ENCODE data around the gene RPS3. TPM values are rescaled to one million over a fixed set of nuclear protein-coding genes. Genes with fewer than 3 reads are reported as not detected.
"Not testable (repeated sequence)": the region's sequence is repeated elsewhere in the genome, so short reads cannot be mapped to it uniquely, and the experiment has no call there.

Gene RPS3
- polyA plus RNA-seq, 1 donor (not counting 4 experiments of a cell fraction or from before 2014, with no cell fraction given) = 3,843 TPM

GRCh38 chr11:75356613-75357012 lies 42.7 kb upstream of the RPS3 start:
- no peaks in the 10 kb centered on the region for H3K9me3 ChIP-seq (ENCODE audit: control insufficient read depth, low read depth, low read length)
- TF ChIP-seq EZH2 (IDR thresholded peaks at IDR 0.05; ENCODE audit: low read length) (no peak), CTCF (optimal IDR thresholded peaks at IDR 0.05 in 1 of 3, IDR thresholded peaks at IDR 0.05 in 1 of 3, conservative IDR thresholded peaks at IDR 0.05 in 1 of 3; ENCODE audit: extremely low read depth in 1 of 3, insufficient read depth in 2 of 3, low read length in 3 of 3) (no peak)
- no peaks in the 10 kb centered on the region for H4K20me1 ChIP-seq (ENCODE audit: control insufficient read depth, extremely low read depth, insufficient read depth, low read length)
- no peaks in the 10 kb centered on the region for H3K36me3 ChIP-seq (ENCODE audit: control insufficient read depth in 2 of 2, extremely low read depth in 1 of 2, insufficient read depth in 2 of 2, low read length in 2 of 2)
- H3K27me3 ChIP-seq (ENCODE audit: control insufficient read depth, extremely low read depth, insufficient read depth, low read length) = no peaks in the 10 kb centered on the region
- dilution Hi-C loops (cut with MboI; ENCODE audit: extremely low pct_ligation_motif_present, low sequenced_read_pairs) = no loop called here
- H3K9ac ChIP-seq (ENCODE audit: control insufficient read depth, extremely low read depth, insufficient read depth, low read length) = no peak overlapping the region
- no peaks in the 10 kb centered on the region for H3K79me2 ChIP-seq (ENCODE audit: control insufficient read depth, insufficient read depth, low read length)
- no peak overlapping the region for H3K4me3 ChIP-seq (ENCODE audit: control insufficient read depth in 2 of 3, extremely low read depth in 1 of 3, insufficient read depth in 2 of 3, low read depth in 1 of 3, low read length in 3 of 3)
- FAIRE-seq (no peak), DNase-seq (ENCODE audit: low read depth, low spot score) (no peak)
- H3K4me1 ChIP-seq (ENCODE audit: control insufficient read depth, extremely low read depth, insufficient read depth, low read length) = peaks cover 6% of the 10 kb centered on the region
- H3K4me2 ChIP-seq (ENCODE audit: control insufficient read depth, extremely low read depth, insufficient read depth, low read depth, low read length) = no peak overlapping the region
- H3K9me1 ChIP-seq (ENCODE audit: control insufficient read depth, extremely low read depth, insufficient read depth, low read length) = no peaks in the 10 kb centered on the region
- no peak overlapping the region for H2AFZ ChIP-seq (ENCODE audit: control insufficient read depth, low read length)
- no peak overlapping the region for H3K27ac ChIP-seq (ENCODE audit: control insufficient read depth, insufficient read depth, low read length)

GRCh38 chr11:75362285-75362684 lies 37.0 kb upstream of the RPS3 start:
- H2AFZ ChIP-seq (ENCODE audit: control insufficient read depth, low read length); H3K27ac ChIP-seq (ENCODE audit: control insufficient read depth, insufficient read depth, low read length); H3K9ac ChIP-seq (ENCODE audit: control insufficient read depth, extremely low read depth, insufficient read depth, low read length); H3K79me2 ChIP-seq (ENCODE audit: control insufficient read depth, insufficient read depth, low read length); H4K20me1 ChIP-seq (ENCODE audit: control insufficient read depth, extremely low read depth, insufficient read depth, low read length); DNase-seq (ENCODE audit: low read depth, low spot score); H3K4me2 ChIP-seq (ENCODE audit: control insufficient read depth, extremely low read depth, insufficient read depth, low read depth, low read length); FAIRE-seq; H3K4me1 ChIP-seq (ENCODE audit: control insufficient read depth, extremely low read depth, insufficient read depth, low read length); H3K36me3 ChIP-seq (ENCODE audit: control insufficient read depth in 2 of 2, extremely low read depth in 1 of 2, insufficient read depth in 2 of 2, low read length in 2 of 2); H3K9me3 ChIP-seq (ENCODE audit: control insufficient read depth, low read depth, low read length); H3K4me3 ChIP-seq (ENCODE audit: control insufficient read depth in 2 of 3, extremely low read depth in 1 of 3, insufficient read depth in 2 of 3, low read depth in 1 of 3, low read length in 3 of 3); H3K9me1 ChIP-seq (ENCODE audit: control insufficient read depth, extremely low read depth, insufficient read depth, low read length); H3K27me3 ChIP-seq (ENCODE audit: control insufficient read depth, extremely low read depth, insufficient read depth, low read length); dilution Hi-C loops (cut with MboI; ENCODE audit: extremely low pct_ligation_motif_present, low sequenced_read_pairs): not testable (repeated sequence)

GRCh38 chr11:75365711-75366181 lies 33.6 kb upstream of the RPS3 start:
- Histone ChIP-seq H3K9ac (ENCODE audit: control insufficient read depth, extremely low read depth, insufficient read depth, low read length) (no peak overlapping the region), H3K9me1 (ENCODE audit: control insufficient read depth, extremely low read depth, insufficient read depth, low read length) (no peaks in the 10 kb centered on the region), H3K4me2 (ENCODE audit: control insufficient read depth, extremely low read depth, insufficient read depth, low read depth, low read length) (no peak overlapping the region), H3K36me3 (ENCODE audit: control insufficient read depth in 2 of 2, extremely low read depth in 1 of 2, insufficient read depth in 2 of 2, low read length in 2 of 2) (no peaks in the 10 kb centered on the region), H3K9me3 (ENCODE audit: control insufficient read depth, low read depth, low read length) (no peaks in the 10 kb centered on the region), H3K4me3 (ENCODE audit: control insufficient read depth in 2 of 3, extremely low read depth in 1 of 3, insufficient read depth in 2 of 3, low read depth in 1 of 3, low read length in 3 of 3) (no peak overlapping the region), H4K20me1 (ENCODE audit: control insufficient read depth, extremely low read depth, insufficient read depth, low read length) (no peaks in the 10 kb centered on the region), H3K27ac (ENCODE audit: control insufficient read depth, insufficient read depth, low read length) (no peak overlapping the region), H3K4me1 (ENCODE audit: control insufficient read depth, extremely low read depth, insufficient read depth, low read length) (no peaks in the 10 kb centered on the region), H2AFZ (ENCODE audit: control insufficient read depth, low read length) (no peak overlapping the region), H3K79me2 (ENCODE audit: control insufficient read depth, insufficient read depth, low read length) (no peaks in the 10 kb centered on the region), H3K27me3 (ENCODE audit: control insufficient read depth, extremely low read depth, insufficient read depth, low read length) (peaks cover 2% of the 10 kb centered on the region)
- TF ChIP-seq CTCF (optimal IDR thresholded peaks at IDR 0.05 in 1 of 3, IDR thresholded peaks at IDR 0.05 in 1 of 3, conservative IDR thresholded peaks at IDR 0.05 in 1 of 3; ENCODE audit: extremely low read depth in 1 of 3, insufficient read depth in 2 of 3, low read length in 3 of 3) (no peak), EZH2 (IDR thresholded peaks at IDR 0.05; ENCODE audit: low read length) (no peak)
- DNase-seq (ENCODE audit: low read depth, low spot score) (no peak), FAIRE-seq (no peak)
- dilution Hi-C loops (cut with MboI; ENCODE audit: extremely low pct_ligation_motif_present, low sequenced_read_pairs) = no loop called here

GRCh38 chr11:75366826-75367225 lies 32.5 kb upstream of the RPS3 start:
- H3K79me2 ChIP-seq (ENCODE audit: control insufficient read depth, insufficient read depth, low read length); H3K4me1 ChIP-seq (ENCODE audit: control insufficient read depth, extremely low read depth, insufficient read depth, low read length); H3K9me3 ChIP-seq (ENCODE audit: control insufficient read depth, low read depth, low read length); dilution Hi-C loops (cut with MboI; ENCODE audit: extremely low pct_ligation_motif_present, low sequenced_read_pairs); H3K9me1 ChIP-seq (ENCODE audit: control insufficient read depth, extremely low read depth, insufficient read depth, low read length); H3K9ac ChIP-seq (ENCODE audit: control insufficient read depth, extremely low read depth, insufficient read depth, low read length); H3K4me3 ChIP-seq (ENCODE audit: control insufficient read depth in 2 of 3, extremely low read depth in 1 of 3, insufficient read depth in 2 of 3, low read depth in 1 of 3, low read length in 3 of 3); H2AFZ ChIP-seq (ENCODE audit: control insufficient read depth, low read length); H4K20me1 ChIP-seq (ENCODE audit: control insufficient read depth, extremely low read depth, insufficient read depth, low read length); FAIRE-seq; H3K27me3 ChIP-seq (ENCODE audit: control insufficient read depth, extremely low read depth, insufficient read depth, low read length); DNase-seq (ENCODE audit: low read depth, low spot score); H3K36me3 ChIP-seq (ENCODE audit: control insufficient read depth in 2 of 2, extremely low read depth in 1 of 2, insufficient read depth in 2 of 2, low read length in 2 of 2); H3K4me2 ChIP-seq (ENCODE audit: control insufficient read depth, extremely low read depth, insufficient read depth, low read depth, low read length); H3K27ac ChIP-seq (ENCODE audit: control insufficient read depth, insufficient read depth, low read length): not testable (repeated sequence)
